Uterus (tissue), 4 donors: ENCODE data around the gene ANKK1. TPM values are rescaled to one million over a fixed set of nuclear protein-coding genes. Genes with fewer than 3 reads are reported as not detected.

ENCODE experiments used
- DNase-seq, 2 donors: peaks; one replicate each; pipeline ENCODE4 v3.0.0-alpha.2; 2019 to 2020
- H3K27ac ChIP-seq, 2 donors: fragments of 200-600 bp; sonication (generic); 1 replicate in 1 of 2; 2 replicates in 1 of 2; pipeline ENCODE4 v1.5.1; 2016 to 2018
- H3K27me3 ChIP-seq, 2 donors: fragments of 200-600 bp; sonication (generic); one replicate each; pipeline ENCODE4 v1.5.1; 2018 to 2019; ENCODE audit warnings: control low read depth in 1 of 2
- H3K36me3 ChIP-seq, 2 donors: fragments of 200-600 bp; sonication (generic); one replicate each; pipeline ENCODE4 v1.5.1; 2019; ENCODE audit warnings: control low read depth in 1 of 2
- H3K4me1 ChIP-seq, 2 donors: fragments of 200-600 bp; sonication (generic); one replicate each; pipeline ENCODE4 v1.5.1; 2018 to 2019; ENCODE audit warnings: control low read depth in 1 of 2
- H3K4me3 ChIP-seq, 2 donors: fragments of 200-600 bp; sonication (generic); 1 replicate in 1 of 2; 2 replicates in 1 of 2; pipeline ENCODE4 v1.5.1; 2018 to 2019; ENCODE audit warnings: mild to moderate bottlenecking in 1 of 2
- H3K9me3 ChIP-seq, 2 donors: fragments of 200-600 bp; sonication (generic); one replicate each; pipeline ENCODE4 v1.5.1; 2019; ENCODE audit warnings: control low read depth in 1 of 2
- POLR2A ChIP-seq, 2 donors: fragments of 450-650 bp; IDR thresholded peaks; one replicate each; pipeline ENCODE4 v1.6.1; 2016; ENCODE audit warnings: antibody characterized with exemption in 2 of 2, mild to moderate bottlenecking in 1 of 2, moderate library complexity in 1 of 2
- intact Hi-C: fragments of 100-400 bp; cut with DNase I; formaldehyde crosslinking; loops from one replicate; pipeline ENCODE4 v1.15.1; 2023; ENCODE audit warnings: low total_unique reads
- microRNA-seq: library from miRNA; unstranded; fragments of <30 nt; microRNA quantifications from one replicate; pipeline ENCODE4, GENCODE V29; 2016; ENCODE audit warnings: borderline microRNAs expressed, borderline replicate concordance
- small RNA-seq: library from RNA; depleted of rRNA; stranded (forward); fragments of <200 nt; gene quantifications from one replicate; pipeline ENCODE3, GENCODE V24; 2016
- total RNA-seq, 4 donors: library from RNA; depleted of rRNA in 3 of 4; stranded (reverse); fragments of >200 nt in 3 of 4; gene quantifications; one replicate each; pipeline versions ENCODE4 v1.1.0 to v1.2.4, GENCODE V29; 2014 to 2023
- TF ChIP-seq, protein P1 (sequence below), 4 experiments: fragments of 200-600 bp in 2 of 4; fragments of 450-650 bp in 2 of 4; sonication (generic) in 2 of 4; IDR thresholded peaks; one replicate each; pipeline ENCODE4 v1.5.1; 2016 to 2019; ENCODE audit warnings: antibody characterized with exemption in 4 of 4, mild to moderate bottlenecking in 2 of 4, moderate library complexity in 1 of 4
- donor health status: DM: yes; HTN: yes; CAD: no.

ANKK1 gene
- total RNA-seq, 4 donors from 2014 or later, result 0.41 to 1.0 TPM; not detected in 2

- Histone ChIP-seq H3K27ac (no peak overlapping the region), H3K4me1 (no peaks in the 10 kb centered on the region), H3K27me3 (no peaks in the 10 kb centered on the region), H3K9me3 (no peaks in the 10 kb centered on the region), H3K4me3 (no peak overlapping the region), H3K36me3 (no peaks in the 10 kb centered on the region)
- intact Hi-C loops, result no loop called here
- no peak for DNase-seq
- TF ChIP-seq, protein P1, sequence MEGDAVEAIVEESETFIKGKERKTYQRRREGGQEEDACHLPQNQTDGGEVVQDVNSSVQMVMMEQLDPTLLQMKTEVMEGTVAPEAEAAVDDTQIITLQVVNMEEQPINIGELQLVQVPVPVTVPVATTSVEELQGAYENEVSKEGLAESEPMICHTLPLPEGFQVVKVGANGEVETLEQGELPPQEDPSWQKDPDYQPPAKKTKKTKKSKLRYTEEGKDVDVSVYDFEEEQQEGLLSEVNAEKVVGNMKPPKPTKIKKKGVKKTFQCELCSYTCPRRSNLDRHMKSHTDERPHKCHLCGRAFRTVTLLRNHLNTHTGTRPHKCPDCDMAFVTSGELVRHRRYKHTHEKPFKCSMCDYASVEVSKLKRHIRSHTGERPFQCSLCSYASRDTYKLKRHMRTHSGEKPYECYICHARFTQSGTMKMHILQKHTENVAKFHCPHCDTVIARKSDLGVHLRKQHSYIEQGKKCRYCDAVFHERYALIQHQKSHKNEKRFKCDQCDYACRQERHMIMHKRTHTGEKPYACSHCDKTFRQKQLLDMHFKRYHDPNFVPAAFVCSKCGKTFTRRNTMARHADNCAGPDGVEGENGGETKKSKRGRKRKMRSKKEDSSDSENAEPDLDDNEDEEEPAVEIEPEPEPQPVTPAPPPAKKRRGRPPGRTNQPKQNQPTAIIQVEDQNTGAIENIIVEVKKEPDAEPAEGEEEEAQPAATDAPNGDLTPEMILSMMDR (IDR thresholded peaks at IDR 0.05), result no peak
- TF ChIP-seq POLR2A (IDR thresholded peaks at IDR 0.05), result no peak
Observed at GRCh38 chr11:113448316-113448677, 60.7 kb downstream of the ANKK1 start.

GRCh38 chr11:113449743-113450142, 62.2 kb downstream of the ANKK1 start:
- Histone ChIP-seq H3K27ac (no peak overlapping the region), H3K9me3 (no peaks in the 10 kb centered on the region), H3K27me3 (no peaks in the 10 kb centered on the region), H3K4me1 (no peaks in the 10 kb centered on the region), H3K4me3 (no peak overlapping the region), H3K36me3 (no peaks in the 10 kb centered on the region)
- intact Hi-C loops, result no loop called here
- TF ChIP-seq, protein P1 (IDR thresholded peaks at IDR 0.05), result no peak
- no peak for TF ChIP-seq POLR2A (IDR thresholded peaks at IDR 0.05)
- no peak for DNase-seq

Small RNA genes within 50 kb of the gene (microRNA-seq; reads per million reads assigned to microRNA genes)
- not detected for gene MIR4301

Small RNA genes within 50 kb of the gene (small RNA-seq; reads per million reads assigned to genes)
- not detected for gene MIR4301

Other genes with a start within 250 kb of the ANKK1 start
- 10 to 100 TPM in 2 of 4 donors, 1 to 10 TPM in 2; 2.4 to 27.5 (median 17.1) TPM for gene TTC12, start 73.2 kb upstream of the ANKK1 start, total RNA-seq
- not detected for gene DRD2, start 87.6 kb downstream of the ANKK1 start, total RNA-seq